GM21786 (cell line): ENCODE results near the gene PLSCR3.

Experiments
- ATAC-seq: cut with Tn5 transposase; IDR thresholded peaks from one replicate; pipeline ENCODE4 v1.9.1; 2021; ENCODE audit not compliant: unreplicated experiment

PLSCR3 gene

GRCh38 chr17:7351665-7352502, 42.4 kb downstream of the PLSCR3 start, which contains the start of gene KCTD11:
TSS of gene KCTD11 (plus strand) at chr17:7352162.
- ATAC-seq = peak; percentile 61

- ATAC-seq = no peak
Measured at GRCh38 chr17:7348478-7349242, 45.7 kb downstream of the PLSCR3 start.

GRCh38 chr17:7347630-7348477, 46.5 kb downstream of the PLSCR3 start:
- no peak for ATAC-seq

GRCh38 chr17:7346761-7347614, 47.3 kb downstream of the PLSCR3 start:
- ATAC-seq = no peak

GRCh38 chr17:7343250-7343649, 51.1 kb downstream of the PLSCR3 start:
- ATAC-seq = no peak

- ATAC-seq = no peak
Measured at GRCh38 chr17:7341842-7342241, 52.5 kb downstream of the PLSCR3 start.

- ATAC-seq = no peak
Measured at GRCh38 chr17:7340179-7340578, 54.1 kb downstream of the PLSCR3 start.
